Glutamatergic neuron (in vitro differentiated cells): ENCODE data around the gene CBFA2T3. TPM values are rescaled to one million over a fixed set of nuclear protein-coding genes. Genes with fewer than 3 reads are reported as not detected.

Experiments used
- DNase-seq: peaks from one replicate; pipeline ENCODE4 v3.0.0; 2022
- H3K27ac Mint-ChIP-seq: one replicate; pipeline ENCODE4 v1.8.0; 2020; ENCODE audit warnings: mild to moderate bottlenecking, mixed read lengths, inconsistent platforms; ENCODE audit not compliant: unreplicated experiment
- H3K27me3 Mint-ChIP-seq: one replicate; pipeline ENCODE4 v1.8.0; 2020; ENCODE audit warnings: mild to moderate bottlenecking, moderate library complexity, mixed read lengths, inconsistent platforms; ENCODE audit not compliant: unreplicated experiment
- H3K36me3 Mint-ChIP-seq: one replicate; pipeline ENCODE4 v1.8.0; 2020; ENCODE audit warnings: mild to moderate bottlenecking, mixed read lengths, inconsistent platforms; ENCODE audit not compliant: unreplicated experiment
- H3K4me1 Mint-ChIP-seq: one replicate; pipeline ENCODE4 v1.8.0; 2020; ENCODE audit warnings: mild to moderate bottlenecking, low read depth, mixed read lengths, inconsistent platforms; ENCODE audit not compliant: unreplicated experiment
- H3K4me3 Mint-ChIP-seq: one replicate; pipeline ENCODE4 v1.8.0; 2020; ENCODE audit warnings: mild to moderate bottlenecking, mixed read lengths, inconsistent platforms; ENCODE audit not compliant: unreplicated experiment
- H3K9me3 Mint-ChIP-seq: one replicate; pipeline ENCODE4 v1.8.0; 2020; ENCODE audit warnings: mild to moderate bottlenecking, moderate library complexity, mixed read lengths, inconsistent platforms; ENCODE audit not compliant: unreplicated experiment
- CTCF ChIP-seq: fragments of 200-600 bp; sonication (generic); IDR thresholded peaks from one replicate; pipeline ENCODE4 v1.5.0; 2021; ENCODE audit not compliant: partially characterized antibody, unreplicated experiment
- total RNA-seq: library from RNA; stranded (reverse); fragmentation: NEBNext Ultra II Directional; extraction: Animal tissue kit (Norgen Biotek cat#: 25700); gene quantifications from one replicate; pipeline ENCODE4 v1.2.1, GENCODE V29; 2021; ENCODE audit not compliant: unreplicated experiment

Gene CBFA2T3
- total RNA-seq, 1 donor from 2014 or later: 126 TPM

GRCh38 chr16:88863426-88863825 lies 113.6 kb downstream of the CBFA2T3 start:
- H3K4me3 Mint-ChIP-seq: no peak overlapping the region
- no peak for TF ChIP-seq CTCF
- peaks cover 3% of the 10 kb centered on the region for H3K9me3 Mint-ChIP-seq
- H3K36me3 Mint-ChIP-seq: no peaks in the 10 kb centered on the region
- H3K27me3 Mint-ChIP-seq: peaks cover 7% of the 10 kb centered on the region
- no peak for DNase-seq
- H3K4me1 Mint-ChIP-seq: peaks cover 3% of the 10 kb centered on the region
- no peak overlapping the region for H3K27ac Mint-ChIP-seq

- Mint-ChIP-seq H3K9me3 (peaks cover 5% of the 10 kb centered on the region), H3K36me3 (no peaks in the 10 kb centered on the region), H3K4me3 (no peak overlapping the region), H3K4me1 (peaks cover 5% of the 10 kb centered on the region), H3K27ac (no peak overlapping the region), H3K27me3 (peaks cover 5% of the 10 kb centered on the region)
- no peak for DNase-seq
- no peak for TF ChIP-seq CTCF
Observed at GRCh38 chr16:88862968-88863367, 114.0 kb downstream of the CBFA2T3 start.

- H3K36me3 Mint-ChIP-seq: no peaks in the 10 kb centered on the region
- no peak for DNase-seq
- no peak overlapping the region for H3K4me3 Mint-ChIP-seq
- peaks cover 4% of the 10 kb centered on the region for H3K27me3 Mint-ChIP-seq
- H3K9me3 Mint-ChIP-seq: peaks cover 9% of the 10 kb centered on the region
- TF ChIP-seq CTCF: no peak
- H3K4me1 Mint-ChIP-seq: peaks cover 6% of the 10 kb centered on the region
- no peak overlapping the region for H3K27ac Mint-ChIP-seq
Observed at GRCh38 chr16:88861359-88861758, 115.6 kb downstream of the CBFA2T3 start.

GRCh38 chr16:88859381-88860091 lies 117.5 kb downstream of the CBFA2T3 start:
- Mint-ChIP-seq H3K4me3 (no peak overlapping the region), H3K27ac (no peak overlapping the region), H3K27me3 (peaks cover 4% of the 10 kb centered on the region), H3K9me3 (peaks cover 16% of the 10 kb centered on the region), H3K4me1 (peaks cover 6% of the 10 kb centered on the region), H3K36me3 (no peaks in the 10 kb centered on the region)
- DNase-seq: no peak
- TF ChIP-seq CTCF: no peak

- peak; percentile 26 for TF ChIP-seq CTCF
- Mint-ChIP-seq H3K4me3 (peak overlapping the region; percentile 96), H3K4me1 (peaks cover 6% of the 10 kb centered on the region), H3K27ac (peak overlapping the region; percentile 87), H3K27me3 (peaks cover 4% of the 10 kb centered on the region), H3K36me3 (no peaks in the 10 kb centered on the region), H3K9me3 (peaks cover 16% of the 10 kb centered on the region)
- peak; percentile 84 for DNase-seq
Observed at GRCh38 chr16:88857728-88858339, 119.2 kb downstream of the CBFA2T3 start.
